T-helper 9 cell (primary cell): ENCODE measurements around the gene GOLGA8M.
"Not testable (repeated sequence)": the region's sequence is repeated elsewhere in the genome, so short reads cannot be mapped to it uniquely, and the experiment has no call there.

Experiments
- DNase-seq: peaks from one replicate; pipeline ENCODE4 v3.0.0-alpha.2; 2020

Gene GOLGA8M

DNA sequence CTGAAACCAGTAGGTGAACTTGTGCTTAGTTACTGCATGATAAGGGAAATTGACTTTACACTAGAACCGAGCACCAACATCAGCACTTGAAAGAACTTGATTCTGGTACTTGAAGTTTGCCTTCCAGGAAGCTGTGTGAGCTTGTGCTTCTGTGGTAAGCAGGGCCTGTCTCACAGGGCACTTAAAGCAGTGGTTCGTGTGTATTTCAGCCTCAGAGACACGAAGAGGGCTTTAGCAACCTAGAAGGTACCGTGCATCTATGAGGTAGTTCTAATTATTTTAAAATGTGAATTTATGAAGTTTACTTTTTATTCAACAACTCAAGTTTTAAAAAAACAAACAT lies 56.2 kb downstream of the GOLGA8M start:
- DNase-seq = not testable (repeated sequence)

DNA sequence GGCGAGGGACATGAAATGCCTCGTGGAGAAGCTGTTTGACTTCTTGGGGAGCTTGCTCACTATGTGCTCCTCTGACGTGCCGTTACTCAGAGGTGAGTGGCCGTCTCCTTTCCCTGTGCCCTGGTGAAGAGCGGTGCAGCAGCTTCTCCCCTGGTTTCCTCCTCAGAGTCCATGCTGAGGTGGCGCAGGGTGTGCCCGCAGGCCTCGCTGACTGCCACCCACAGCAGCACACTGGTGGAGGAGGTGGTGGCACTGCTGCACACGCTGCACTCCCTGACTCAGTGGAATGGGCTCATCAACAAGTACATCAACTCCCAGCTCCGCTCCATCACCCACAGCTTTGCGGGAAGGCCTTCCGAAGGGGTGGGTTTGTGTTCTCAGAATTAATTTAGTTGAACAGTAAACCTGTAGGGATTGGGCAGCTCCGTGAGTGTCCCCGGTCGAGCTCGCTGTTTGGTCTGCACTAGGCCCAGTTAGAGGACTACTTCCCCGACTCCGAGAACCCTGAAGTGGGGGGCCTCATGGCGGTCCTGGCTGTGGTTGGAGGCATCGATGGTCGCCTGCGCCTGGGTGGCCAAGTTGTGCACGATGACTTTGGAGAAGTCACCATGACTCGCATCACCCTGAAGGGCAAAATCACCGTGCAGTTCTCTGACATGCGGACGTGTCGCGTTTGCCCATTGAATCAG lies 56.7 kb downstream of the GOLGA8M start:
- DNase-seq = not testable (repeated sequence)

DNA sequence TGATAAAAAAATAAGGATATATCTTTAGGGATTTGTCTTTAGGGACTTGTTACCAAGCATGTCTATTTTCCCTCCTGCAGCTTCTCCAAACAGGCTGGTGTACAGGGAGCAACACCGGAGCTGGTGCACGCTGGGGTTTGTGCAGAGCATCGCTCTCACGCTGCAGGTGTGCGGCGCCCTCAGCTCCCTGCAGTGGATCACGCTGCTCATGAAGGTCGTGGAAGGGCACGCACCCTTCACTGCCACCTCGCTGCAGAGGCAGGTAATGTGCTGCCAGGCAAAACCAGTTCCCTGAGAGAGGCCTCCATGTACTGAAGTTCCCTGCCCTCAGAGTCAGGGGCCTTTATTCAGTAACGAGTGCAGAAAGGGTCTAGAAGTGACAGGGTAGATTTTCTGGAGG lies 58.0 kb downstream of the GOLGA8M start:
- not testable (repeated sequence) for DNase-seq

DNA sequence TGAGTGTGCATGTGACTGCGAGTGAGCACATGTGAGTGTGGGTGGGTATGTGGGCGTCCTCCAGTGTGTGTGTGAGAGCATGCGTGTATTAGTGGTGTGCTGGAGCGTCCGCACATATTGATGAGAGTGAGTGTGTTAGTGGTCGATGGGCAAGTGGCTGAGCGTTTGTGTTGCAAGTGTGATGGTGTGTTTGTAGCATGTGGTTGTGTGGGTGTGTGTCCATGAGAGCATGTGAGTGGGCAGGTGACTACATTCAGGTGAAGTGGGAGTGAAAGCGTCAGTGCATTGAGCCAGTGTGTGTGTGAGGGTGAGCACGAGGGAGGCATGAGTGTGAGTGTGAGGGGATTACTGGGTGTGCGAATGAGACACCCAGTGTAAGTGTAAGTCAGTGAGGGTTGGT lies 59.7 kb downstream of the GOLGA8M start:
- DNase-seq = not testable (repeated sequence)
